Kidney (tissue), 14 donors: ENCODE measurements around the gene ATXN10. TPM values are rescaled to one million over a fixed set of nuclear protein-coding genes. Genes with fewer than 3 reads are reported as not detected.

Source experiments
- DNase-seq, 5 donors: peaks; one replicate each; pipeline ENCODE4 v3.0.0-alpha.2; 2013 to 2020
- FAIRE-seq: peaks from 2 replicates; lab custom pipeline; 2012; peaks lifted over from hg19 to GRCh38; lab: Jason Lieb, UNC
- H3K27ac ChIP-seq, 2 donors: one replicate each; pipeline ENCODE4 v1.7.0; 2013; ENCODE audit warnings: low read depth in 2 of 2, low read length in 2 of 2, inconsistent platforms in 1 of 2
- H3K27me3 ChIP-seq: one replicate; pipeline ENCODE4 v1.7.1; 2013; ENCODE audit warnings: low read length, inconsistent platforms; ENCODE audit not compliant: control insufficient read depth, insufficient read depth
- H3K36me3 ChIP-seq, 3 donors: one replicate each; pipeline versions ENCODE4 v1.7.0 to v1.7.1; 2013; ENCODE audit warnings: low read length in 3 of 3, control low read depth in 1 of 3, inconsistent platforms in 1 of 3; ENCODE audit not compliant: insufficient read depth in 3 of 3, control insufficient read depth in 2 of 3
- H3K4me1 ChIP-seq, 3 donors: one replicate each; pipeline versions ENCODE4 v1.7.0 to v1.7.1; 2013; ENCODE audit warnings: low read length in 3 of 3, inconsistent platforms in 1 of 3, low read depth in 1 of 3; ENCODE audit not compliant: control insufficient read depth in 2 of 3, insufficient read depth in 2 of 3
- H3K4me3 ChIP-seq, 3 donors: one replicate each; pipeline versions ENCODE4 v1.7.0 to v1.8.1; 2013; ENCODE audit warnings: low read length in 3 of 3, control low read depth in 1 of 3, inconsistent platforms in 1 of 3
- H3K9ac ChIP-seq, 3 donors: one replicate each; pipeline versions ENCODE4 v1.7.0 to v1.7.1; 2013; ENCODE audit warnings: low read length in 3 of 3, control low read depth in 1 of 3, inconsistent platforms in 1 of 3
- H3K9me3 ChIP-seq, 3 donors: one replicate each; pipeline versions ENCODE4 v1.7.0 to v1.7.1; 2013; ENCODE audit warnings: low read length in 3 of 3, control low read depth in 1 of 3, inconsistent platforms in 1 of 3; ENCODE audit not compliant: control insufficient read depth in 2 of 3, insufficient read depth in 1 of 3
- CTCF ChIP-seq: IDR thresholded peaks from 3 replicates; pipeline ENCODE4 v1.5.1; 2012; ENCODE audit warnings: mild to moderate bottlenecking, moderate library complexity, borderline replicate concordance; ENCODE audit not compliant: insufficient read depth; ENCODE audit errors: extremely low read depth
- intact Hi-C: fragments of 100-400 bp; cut with DNase I; formaldehyde crosslinking; loops from one replicate; pipeline ENCODE4 v1.11.1; 2022
- polyA plus RNA-seq: library from polyadenylated mRNA; stranded (reverse); fragments of 350-450 nt; fragmentation: Illumina TruSeq; extraction: RNeasy Lipid Tissue Mini Kit (QIAGEN cat#74804); gene quantifications from one replicate; pipeline ENCODE4 v1.2.3, GENCODE V29; 2014; ENCODE audit warnings: low read depth, low replicate concordance; ENCODE audit not compliant: insufficient read depth
- total RNA-seq: library from RNA; stranded (reverse); fragmentation: NEBNext Ultra II Directional; extraction: Animal tissue kit (Norgen Biotek cat#: 25700); gene quantifications from one replicate; pipeline ENCODE4 v1.2.1, GENCODE V29; 2021
- donor health status: control.
- donor health status: control.
- donor health status: control.
- donor health status: control.
- donor health status: control.
- donor health status: DM: yes; HTN: yes; CAD: no.
- donor health status: Normal renal cell carcinoma (clear cell type).

ATXN10 gene
- total and polyA plus RNA-seq, 2 donors from 2014 or later, result 121 to 142 TPM

- Histone ChIP-seq H3K27ac (no peak overlapping the region), H3K9ac (no peak overlapping the region), H3K4me3 (no peak overlapping the region), H3K36me3 (peaks cover 12 to 22% (median 14%) of the 10 kb centered on the region in 3 donors), H3K9me3 (no peaks in the 10 kb centered on the region), H3K27me3 (no peaks in the 10 kb centered on the region), H3K4me1 (peaks cover 0 to 2% (median 0%) of the 10 kb centered on the region in 3 donors)
- FAIRE-seq (no peak), DNase-seq (no peak)
- intact Hi-C loops, result no loop called here
- no peak for TF ChIP-seq CTCF
Measured at GRCh38 chr22:45743687-45744086, 72.1 kb downstream of the ATXN10 start.

- Histone ChIP-seq H3K27me3 (no peaks in the 10 kb centered on the region), H3K9me3 (no peaks in the 10 kb centered on the region), H3K9ac (no peak overlapping the region), H3K4me3 (no peak overlapping the region), H3K36me3 (peaks cover 12 to 19% (median 14%) of the 10 kb centered on the region in 3 donors), H3K27ac (no peak overlapping the region), H3K4me1 (peaks cover 0 to 2% (median 0%) of the 10 kb centered on the region in 3 donors)
- DNase-seq (no peak), FAIRE-seq (no peak)
- intact Hi-C loops, result no loop called here
- no peak for TF ChIP-seq CTCF
Measured at GRCh38 chr22:45744442-45744841, 72.8 kb downstream of the ATXN10 start.

DNA sequence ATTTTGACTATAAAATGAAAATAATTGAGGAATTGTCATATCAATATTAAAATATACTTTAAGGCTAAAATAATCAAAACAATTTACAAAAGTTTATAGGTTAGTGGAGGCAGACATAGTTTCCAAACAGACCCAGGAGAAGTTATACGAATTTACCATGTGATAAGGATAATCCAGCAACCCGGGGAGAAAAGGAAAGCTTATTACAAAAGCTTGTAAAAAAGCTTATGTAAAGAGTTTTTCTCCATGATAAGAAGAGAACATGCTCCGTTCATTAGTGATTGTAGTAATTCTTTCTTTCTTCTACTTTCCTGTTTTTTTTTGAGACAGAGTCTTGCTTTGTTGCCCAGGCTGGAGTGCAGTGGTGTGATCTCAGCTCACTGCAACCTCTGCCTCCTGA, 79.0 kb downstream of the ATXN10 start:
- H3K4me1 ChIP-seq, result no peaks in the 10 kb centered on the region
- DNase-seq, result no peak
- no peak overlapping the region for H3K9ac ChIP-seq
- FAIRE-seq, result no peak
- no peak overlapping the region for H3K27ac ChIP-seq
- no peaks in the 10 kb centered on the region for H3K9me3 ChIP-seq
- no peak overlapping the region for H3K4me3 ChIP-seq
- no peak for TF ChIP-seq CTCF
- H3K36me3 ChIP-seq, result peaks cover 0 to 3% (median 2%) of the 10 kb centered on the region in 3 donors
- intact Hi-C loops, result no loop called here
- H3K27me3 ChIP-seq, result no peaks in the 10 kb centered on the region

DNA sequence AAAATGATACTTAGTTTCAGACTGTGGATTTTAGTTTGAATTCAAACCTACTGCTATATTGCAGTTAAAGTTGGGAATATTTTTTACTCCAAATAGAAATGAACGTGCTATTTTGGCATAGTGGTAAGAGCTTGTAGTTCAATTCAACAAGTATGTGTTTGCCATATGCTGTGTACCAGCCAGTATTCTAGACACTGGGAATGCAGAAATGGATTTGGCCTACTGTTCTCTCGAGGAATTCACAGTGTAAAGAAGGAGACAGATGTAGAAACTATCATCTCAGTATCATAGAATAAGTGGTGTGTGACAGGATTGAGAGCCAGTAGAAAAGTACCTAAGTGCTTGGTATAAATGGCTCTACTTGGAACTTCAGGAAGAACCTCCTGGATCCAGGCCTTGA, 80.4 kb downstream of the ATXN10 start:
- Histone ChIP-seq H3K27me3 (no peaks in the 10 kb centered on the region), H3K36me3 (peaks cover 0 to 3% (median 2%) of the 10 kb centered on the region in 3 donors), H3K9ac (no peak overlapping the region), H3K4me3 (no peak overlapping the region), H3K4me1 (no peaks in the 10 kb centered on the region), H3K9me3 (no peaks in the 10 kb centered on the region), H3K27ac (no peak overlapping the region)
- intact Hi-C loops, result no loop called here
- DNase-seq (no peak), FAIRE-seq (no peak)
- TF ChIP-seq CTCF, result no peak
